Heart right ventricle (tissue), 16 donors: Measurements from ENCODE around the gene IQSEC3. TPM values are rescaled to one million over a fixed set of nuclear protein-coding genes. Genes with fewer than 3 reads are reported as not detected.
A peak's percentile ranks its signal among the peaks of the same experiment; 100 is the strongest.

Source experiments
- ATAC-seq, 8 donors: fragments of 200-7000 bp; cut with Tn5 transposase; one replicate each; pipeline ENCODE4 v1.9.1; 2020; ENCODE audit warnings: mild to moderate bottlenecking in 8 of 8, moderate library complexity in 8 of 8, moderate number of reproducible peaks in 1 of 8
- DNase-seq, 2 donors: peaks; one replicate each; pipeline ENCODE4 v3.0.0-alpha.2; 2020
- H3K27ac ChIP-seq, 10 donors: fragments of 200-600 bp; sonication (generic) in 2 of 10; one replicate each; pipeline versions ENCODE4 v1.5.0 to v1.8.0; 2020 to 2022; ENCODE audit warnings: mild to moderate bottlenecking in 3 of 10
- H3K27me3 ChIP-seq, 7 donors: fragments of 200-600 bp; one replicate each; pipeline ENCODE4 v1.8.0; 2021 to 2022; ENCODE audit warnings: mild to moderate bottlenecking in 2 of 7
- H3K36me3 ChIP-seq, 9 donors: fragments of 200-600 bp; sonication (generic) in 1 of 9; one replicate each; pipeline versions ENCODE4 v1.5.0 to v1.8.0; 2020 to 2022; ENCODE audit warnings: mild to moderate bottlenecking in 2 of 9
- H3K4me1 ChIP-seq, 9 donors: fragments of 200-600 bp; sonication (generic) in 1 of 9; one replicate each; pipeline versions ENCODE4 v1.5.0 to v1.8.0; 2020 to 2022; ENCODE audit warnings: mild to moderate bottlenecking in 4 of 9
- H3K4me3 ChIP-seq, 10 donors: fragments of 200-600 bp; sonication (generic) in 2 of 10; one replicate each; pipeline versions ENCODE4 v1.5.0 to v1.8.0; 2020 to 2022; ENCODE audit warnings: mild to moderate bottlenecking in 7 of 10, moderate library complexity in 2 of 10
- H3K9me3 ChIP-seq, 11 donors: fragments of 200-600 bp in 10 of 11; sonication (generic) in 2 of 11; one replicate each; pipeline versions ENCODE4 v1.5.0 to v1.8.0; 2013 to 2022; ENCODE audit warnings: mild to moderate bottlenecking in 2 of 11, control low read depth in 1 of 11, moderate library complexity in 1 of 11
- CTCF ChIP-seq, 9 donors: fragments of 200-600 bp; sonication (generic) in 2 of 9; IDR thresholded peaks; one replicate each; pipeline versions ENCODE4 v1.5.0 to v1.8.0; 2021 to 2022; ENCODE audit warnings: antibody characterized with exemption in 9 of 9, mild to moderate bottlenecking in 5 of 9, moderate library complexity in 1 of 9
- WGBS, 2 donors: extraction: QIAGEN DNeasy Blood & Tissue Kit; methylation state at CpG; one replicate each; pipeline ENCODE4 v1.1.7; 2013; ENCODE audit warnings: inconsistent platforms in 1 of 2; 5-methylcytosine and 5-hydroxymethylcytosine counted together
- intact Hi-C, 10 donors: fragments of 100-400 bp; cut with DNase I; formaldehyde crosslinking; loops; one replicate each; pipeline versions ENCODE4 v1.11.1 to v1.14.2; 2022
- polyA plus RNA-seq, 2 donors: library from polyadenylated mRNA; stranded (reverse); fragments of 200-250 nt; gene quantifications; one replicate each; pipeline ENCODE4 v1.2.3, GENCODE V29; 2013
- total RNA-seq, 10 donors: library from RNA; stranded (reverse); fragmentation: NEBNext Ultra II Directional in 3 of 10; extraction: Animal tissue kit (Norgen Biotek cat#: 25700) in 3 of 10; gene quantifications; one replicate each; pipeline versions ENCODE4 v1.2.1 to v1.2.4, GENCODE V29; 2021 to 2023
- donor health status: Arrhythmogenic right ventricular cardiomyopathy.
- donor health status: ischemic (EF 13 %, LVEDD 7.1; RV severe dilation, severe dysfunction).
- donor health status: healthy with polysubstance abuse.
- donor health status: DM: no; HTN: yes; CAD: no.
- donor health status: DM: no; HTN: no; CAD: no.
- donor health status: ischemic (EF 25% LVEDD 6.9; RV normal size, moderate dysfunction).
- donor health status: ischemic (EF 25% LVEDD 5.7; RV mildly dilated, moderate dysfunction).
- donor health status: healthy.
- donor health status: DM: yes; HTN: yes; CAD: no.
- donor health status: Ischemic cardiomyopathy.
- donor health status: ischemic (EF 35%, LVEDD 5.7; RV mildly dilated, moderate dysfunction).
- donor health status: nonischemic (EF 11% LVEDD 7.7; RV severe dilation, severe dysfunction).
- donor health status: DM: yes; HTN: yes; CAD: no.
- donor health status: PGD.
- donor health status: ischemic (EF 29% LVEDD 5.4; RV normal size, mild dysfunction).
- donor health status: nonischemic (EF 23%, LVEDD 6.1; RV moderate dilation, normal function).

IQSEC3 gene
- total and polyA plus RNA-seq, 12 donors = 0.30 to 2.7 (median 1.1) TPM

DNA sequence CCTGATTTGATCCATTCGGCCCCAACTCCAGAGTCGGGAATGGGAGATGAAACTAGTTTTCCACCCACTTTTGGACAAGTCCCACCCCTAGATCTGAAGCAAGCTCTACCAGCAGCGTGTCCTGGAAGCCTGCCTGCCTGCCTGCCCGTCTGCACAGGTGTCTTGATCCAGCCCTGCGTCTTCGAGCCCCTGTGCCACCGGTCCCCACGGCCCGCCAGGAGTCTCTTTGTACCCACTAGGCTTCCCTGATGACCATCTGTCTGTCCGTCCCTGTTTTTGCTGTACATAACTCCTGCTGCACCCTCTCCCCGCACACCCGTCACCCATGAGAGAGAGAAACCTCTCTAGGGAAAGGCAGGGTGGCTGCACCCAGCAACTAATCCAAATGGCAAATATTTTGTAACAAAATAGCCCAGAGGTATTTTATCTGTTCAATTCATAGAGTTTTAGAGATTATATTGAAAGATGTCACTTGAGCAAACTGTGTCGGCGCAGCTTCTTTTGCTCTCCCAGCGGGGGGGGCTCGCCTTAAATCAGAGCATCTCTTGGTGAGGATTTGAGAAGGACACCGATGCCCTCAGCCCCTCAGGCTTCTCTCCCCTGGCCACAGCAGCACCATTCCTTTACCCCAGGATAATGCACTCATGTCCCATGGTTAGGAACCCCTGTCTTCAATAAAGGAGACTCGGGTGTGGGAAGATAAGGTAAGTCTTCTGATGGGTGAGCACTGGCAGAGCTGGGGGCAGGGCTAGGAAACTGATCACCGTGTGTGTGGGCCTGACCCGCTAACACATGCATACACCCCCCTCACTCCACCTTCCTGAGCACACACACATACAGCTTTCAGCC lies 111.6 kb downstream of the IQSEC3 start:
- Histone ChIP-seq H3K27me3 (no peaks in the 10 kb centered on the region), H3K36me3 (no peaks in the 10 kb centered on the region), H3K4me3 (no peak overlapping the region), H3K9me3 (no peaks in the 10 kb centered on the region), H3K27ac (peak overlapping the region in 9 of 10 donors; percentile 73 to 84 (median 79)), H3K4me1 (peaks cover 38 to 100% (median 89%) of the 10 kb centered on the region in 9 donors)
- TF ChIP-seq CTCF (IDR thresholded peaks at IDR 0.05) = no peak
- WGBS, 2 donors = 87 to 88% methylated on average over 20 of the region's 20 CpGs
- intact Hi-C loops = no loop called here
- DNase-seq (no peak), ATAC-seq (no peak)

DNA sequence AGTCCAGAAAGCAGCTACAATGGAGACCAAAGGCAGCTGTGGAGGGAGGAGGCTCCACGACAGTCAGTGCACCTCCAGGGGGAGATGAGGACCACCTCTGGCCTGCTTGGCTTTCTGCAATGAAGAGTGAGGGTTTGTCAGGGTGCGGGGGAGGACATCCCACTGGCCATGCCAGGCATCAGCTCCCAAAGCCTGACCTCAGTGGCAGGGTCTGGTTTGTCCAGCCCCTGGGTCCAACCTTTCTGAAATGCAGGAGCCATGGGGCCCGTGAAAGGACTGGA lies 112.2 kb downstream of the IQSEC3 start:
- Histone ChIP-seq H3K27ac (peak overlapping the region in 9 of 10 donors; percentile 42 to 84 (median 79)), H3K4me3 (peak overlapping the region in 1 of 10 donors; percentile 2), H3K27me3 (no peaks in the 10 kb centered on the region), H3K36me3 (no peaks in the 10 kb centered on the region), H3K4me1 (peaks cover 38 to 95% (median 83%) of the 10 kb centered on the region in 9 donors), H3K9me3 (no peaks in the 10 kb centered on the region)
- DNase-seq (no peak), ATAC-seq (no peak)
- WGBS, 2 donors = 68 to 70% methylated on average over 3 of the region's 3 CpGs
- TF ChIP-seq CTCF (IDR thresholded peaks at IDR 0.05) = no peak
- intact Hi-C loops = no loop called here

DNA sequence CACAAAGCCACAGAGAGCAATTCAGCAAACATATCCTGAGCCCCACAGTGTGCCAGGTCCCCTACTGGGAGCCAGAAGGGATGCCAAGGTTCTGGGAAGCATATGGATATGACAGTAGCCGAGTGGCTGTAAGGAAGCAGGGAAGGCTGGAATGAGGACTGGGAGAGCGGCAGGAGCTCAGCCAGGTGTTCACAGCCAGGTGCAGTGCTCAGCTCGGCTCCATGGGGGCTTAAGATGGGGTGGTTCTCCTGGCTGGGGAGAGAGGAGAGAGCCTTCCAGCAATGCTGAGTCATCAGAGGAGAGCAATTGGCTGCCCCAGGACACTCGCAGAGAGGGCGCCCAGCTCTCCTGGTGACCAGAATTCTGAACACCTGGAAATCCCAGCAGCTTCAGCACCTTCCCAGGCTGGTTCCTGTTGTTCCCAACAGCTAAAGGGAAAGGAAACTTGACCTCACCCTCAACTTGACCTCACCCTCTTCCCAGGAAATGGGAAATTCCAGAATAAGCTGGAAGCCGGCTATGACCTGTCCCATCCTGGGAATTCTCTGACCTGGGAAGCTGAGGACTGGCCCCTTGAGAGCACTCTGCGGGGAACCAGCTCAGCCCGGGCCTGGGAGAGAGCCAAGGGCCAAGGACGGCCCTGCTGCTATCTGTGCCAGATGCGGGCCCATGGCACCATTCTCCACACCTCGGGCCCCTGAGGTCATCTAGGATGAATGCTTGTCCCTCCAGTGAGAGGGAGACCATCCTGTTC lies 112.7 kb downstream of the IQSEC3 start:
- peaks cover 37 to 89% (median 79%) of the 10 kb centered on the region in 9 donors for H3K4me1 ChIP-seq
- DNase-seq (peak; percentile 53 to 59), ATAC-seq (peak; percentile 14 to 48 (median 24))
- H3K9me3 ChIP-seq = no peaks in the 10 kb centered on the region
- H3K27me3 ChIP-seq = no peaks in the 10 kb centered on the region
- H3K36me3 ChIP-seq = no peaks in the 10 kb centered on the region
- 51 to 61% methylated on average over 11 of the region's 11 CpGs for WGBS, 2 donors
- intact Hi-C loops = no loop called here
- no peak for TF ChIP-seq CTCF (IDR thresholded peaks at IDR 0.05)
- H3K4me3 ChIP-seq = peak overlapping the region in 1 of 10 donors; percentile 2
- peak overlapping the region; percentile 24 to 84 (median 79) for H3K27ac ChIP-seq

- no peak for ATAC-seq
- Histone ChIP-seq H3K4me1 (peaks cover 32 to 87% (median 74%) of the 10 kb centered on the region in 9 donors), H3K36me3 (no peaks in the 10 kb centered on the region), H3K27me3 (no peaks in the 10 kb centered on the region), H3K27ac (peak overlapping the region in 9 of 10 donors; percentile 42 to 84 (median 79)), H3K4me3 (peak overlapping the region in 3 of 10 donors; percentile 2 to 43 (median 5)), H3K9me3 (no peaks in the 10 kb centered on the region)
- DNase-seq = no peak
- no peak for TF ChIP-seq CTCF (IDR thresholded peaks at IDR 0.05)
- 65 to 72% methylated on average over 5 of the region's 5 CpGs for WGBS, 2 donors
- intact Hi-C loops = no loop called here
These were observed 113.3 kb downstream of the IQSEC3 start for GRCh38 chr12:179885-180284.
